Pancreas (tissue), 10 donors: Measurements from ENCODE around the gene UPK3A. TPM values are rescaled to one million over a fixed set of nuclear protein-coding genes. Genes with fewer than 3 reads are reported as not detected.

Experiments
- ATAC-seq, 4 donors: fragments of 200-7000 bp; cut with Tn5 transposase; one replicate each; pipeline versions ENCODE4 v1.8.0 to v1.9.1; 2020; ENCODE audit warnings: mild to moderate bottlenecking in 4 of 4, moderate library complexity in 4 of 4
- DNase-seq, 6 donors: peaks; one replicate each; pipeline ENCODE4 v3.0.0-alpha.2; 2020
- FAIRE-seq: peaks from 2 replicates; lab custom pipeline; 2012; peaks lifted over from hg19 to GRCh38; lab: Jason Lieb, UNC
- H3K27ac ChIP-seq, 4 donors: fragments of 200-600 bp; sonication (generic); 1 replicate in 3 of 4; 2 replicates in 1 of 4; pipeline versions ENCODE4 v1.5.0 to v1.8.0; 2020
- H3K27me3 ChIP-seq, 4 donors: fragments of 200-600 bp; one replicate each; pipeline ENCODE4 v1.8.0; 2021
- H3K36me3 ChIP-seq, 3 donors: fragments of 200-600 bp; sonication (generic) in 1 of 3; one replicate each; pipeline versions ENCODE4 v1.5.0 to v1.8.0; 2020 to 2021
- H3K4me1 ChIP-seq, 3 donors: fragments of 200-600 bp; one replicate each; pipeline ENCODE4 v1.8.0; 2021
- H3K4me3 ChIP-seq, 4 donors: fragments of 200-600 bp; sonication (generic) in 2 of 4; one replicate each; pipeline versions ENCODE4 v1.5.0 to v1.8.0; 2020 to 2021
- H3K9me3 ChIP-seq, 4 donors: fragments of 200-600 bp; one replicate each; pipeline ENCODE4 v1.8.0; 2021
- CTCF ChIP-seq, 4 donors: fragments of 200-600 bp; sonication (generic) in 3 of 4; IDR thresholded peaks; one replicate each; pipeline versions ENCODE4 v1.5.0 to v1.8.0; 2021; ENCODE audit warnings: antibody characterized with exemption in 4 of 4
- WGBS, 2 donors: extraction: QIAGEN DNeasy Blood & Tissue Kit; methylation state at CpG; one replicate each; pipeline ENCODE4 v1.1.7; 2013; 5-methylcytosine and 5-hydroxymethylcytosine counted together
- intact Hi-C, 3 donors: fragments of 100-400 bp; cut with DNase I; formaldehyde crosslinking; loops; one replicate each; pipeline versions ENCODE4 v1.11.1 to v1.14.2; 2022
- polyA plus RNA-seq, 2 donors: library from polyadenylated mRNA; stranded (reverse); fragments of 200-250 nt; gene quantifications; one replicate each; pipeline ENCODE4 v1.2.3, GENCODE V29; 2013
- total RNA-seq, 6 donors: library from RNA; stranded (reverse); fragmentation: NEBNext Ultra II Directional in 4 of 6; extraction: Animal tissue kit (Norgen Biotek cat#: 25700) in 4 of 6; gene quantifications; one replicate each; pipeline versions ENCODE4 v1.2.1 to v1.2.4, GENCODE V29; 2021 to 2023
- donor health status: healthy with polysubstance abuse.
- donor health status: DM: no; HTN: no; CAD: no; lungs with moderate emphysema.
- donor health status: DM: no; HTN: no; CAD: no.
- donor health status: control.
- donor health status: control.
- donor health status: Bipolar disorder and iron deficiency.
- donor health status: DM: yes; HTN: yes; CAD: no.
- donor health status: DM: no; HTN: no; CAD: no.
- donor health status: DM: no; HTN: no; CAD: no.
- donor health status: DM: yes; HTN: yes; CAD: no.

UPK3A gene
- total and polyA plus RNA-seq, 8 donors: 0.21 TPM; not detected in 7

- no peak for DNase-seq
- H3K4me3 ChIP-seq: no peak overlapping the region
- ATAC-seq: no peak
- H3K27me3 ChIP-seq: no peaks in the 10 kb centered on the region
- intact Hi-C loops: no loop called here
- H3K27ac ChIP-seq: no peak overlapping the region
- 93 to 94% methylated on average over 29 of the region's 29 CpGs for WGBS, 2 donors
- H3K36me3 ChIP-seq: peaks cover 0 to 14% (median 7%) of the 10 kb centered on the region in 3 donors
- H3K9me3 ChIP-seq: no peaks in the 10 kb centered on the region
- no peaks in the 10 kb centered on the region for H3K4me1 ChIP-seq
- FAIRE-seq: no peak
- TF ChIP-seq CTCF (IDR thresholded peaks at IDR 0.05): no peak
Measured at GRCh38 chr22:45335854-45336522, 51.2 kb downstream of the UPK3A start.

GRCh38 chr22:45336971-45337431 lies 52.3 kb downstream of the UPK3A start:
- Histone ChIP-seq H3K27me3 (no peaks in the 10 kb centered on the region), H3K9me3 (no peaks in the 10 kb centered on the region), H3K4me1 (no peaks in the 10 kb centered on the region), H3K27ac (peak overlapping the region in 2 of 4 donors; percentile 24 to 53), H3K4me3 (no peak overlapping the region), H3K36me3 (peaks cover 0 to 24% (median 7%) of the 10 kb centered on the region in 3 donors)
- WGBS, 2 donors: 50 to 52% methylated on average over 18 of the region's 18 CpGs
- intact Hi-C loops: no loop called here
- DNase-seq (peak in 5 of 6 donors; percentile 33 to 61 (median 46)), ATAC-seq (peak in 3 of 4 donors; percentile 76 to 86 (median 79)), FAIRE-seq (no peak)
- no peak for TF ChIP-seq CTCF (IDR thresholded peaks at IDR 0.05)

- H3K27ac ChIP-seq: peak overlapping the region in 1 of 4 donors; percentile 53
- intact Hi-C loops: no loop called here
- no peaks in the 10 kb centered on the region for H3K9me3 ChIP-seq
- WGBS, 2 donors: 90 to 96% methylated on average over 9 of the region's 9 CpGs
- peaks cover 0 to 24% (median 2%) of the 10 kb centered on the region in 3 donors for H3K36me3 ChIP-seq
- H3K27me3 ChIP-seq: no peaks in the 10 kb centered on the region
- H3K4me3 ChIP-seq: no peak overlapping the region
- FAIRE-seq (no peak), DNase-seq (no peak), ATAC-seq (no peak)
- no peaks in the 10 kb centered on the region for H3K4me1 ChIP-seq
- no peak for TF ChIP-seq CTCF (IDR thresholded peaks at IDR 0.05)
Measured at GRCh38 chr22:45337536-45337935, 52.8 kb downstream of the UPK3A start.

- ATAC-seq: no peak
- peaks cover 0 to 24% (median 0%) of the 10 kb centered on the region in 3 donors for H3K36me3 ChIP-seq
- H3K4me1 ChIP-seq: no peaks in the 10 kb centered on the region
- no peak overlapping the region for H3K27ac ChIP-seq
- no peak for TF ChIP-seq CTCF (IDR thresholded peaks at IDR 0.05)
- H3K27me3 ChIP-seq: no peaks in the 10 kb centered on the region
- DNase-seq: no peak
- intact Hi-C loops: no loop called here
- H3K4me3 ChIP-seq: no peak overlapping the region
- no peak for FAIRE-seq
- H3K9me3 ChIP-seq: no peaks in the 10 kb centered on the region
- WGBS, 2 donors: 87 to 94% methylated on average over 7 of the region's 7 CpGs
Measured at GRCh38 chr22:45338795-45339194, 54.0 kb downstream of the UPK3A start.

GRCh38 chr22:45340323-45340722 lies 55.6 kb downstream of the UPK3A start:
- peaks cover 0 to 24% (median 0%) of the 10 kb centered on the region in 3 donors for H3K36me3 ChIP-seq
- intact Hi-C loops: no loop called here
- H3K4me1 ChIP-seq: no peaks in the 10 kb centered on the region
- no peak overlapping the region for H3K27ac ChIP-seq
- FAIRE-seq: no peak
- no peaks in the 10 kb centered on the region for H3K9me3 ChIP-seq
- 85 to 87% methylated on average over 8 of the region's 8 CpGs for WGBS, 2 donors
- TF ChIP-seq CTCF (IDR thresholded peaks at IDR 0.05): no peak
- no peaks in the 10 kb centered on the region for H3K27me3 ChIP-seq
- no peak for ATAC-seq
- no peak for DNase-seq
- no peak overlapping the region for H3K4me3 ChIP-seq
